Bronchial epithelial cell (primary cell): Measurements from ENCODE around the gene ADCY2. TPM values are rescaled to one million over a fixed set of nuclear protein-coding genes. Genes with fewer than 3 reads are reported as not detected.
A peak's percentile ranks its signal among the peaks of the same experiment; 100 is the strongest.

ENCODE experiments used
- DNase-seq: peaks from one replicate; pipeline ENCODE4 v3.0.0-alpha.2; 2010; ENCODE audit warnings: low read depth
- FAIRE-seq: peaks from 2 replicates; lab custom pipeline; 2011; peaks lifted over from hg19 to GRCh38; lab: Jason Lieb, UNC
- H3K27me3 ChIP-seq: 2 replicates; pipeline ENCODE4 v1.5.1; 2011; ENCODE audit warnings: low read length; ENCODE audit not compliant: control insufficient read depth, insufficient read depth
- H3K36me3 ChIP-seq: 2 replicates; pipeline ENCODE4 v1.5.1; 2011; ENCODE audit warnings: low read length; ENCODE audit not compliant: control insufficient read depth, insufficient read depth
- H3K4me3 ChIP-seq: 2 replicates; pipeline ENCODE4 v1.5.1; 2011; ENCODE audit warnings: mild to moderate bottlenecking, low read depth, low read length, control low read depth
- CTCF ChIP-seq: IDR thresholded peaks from 2 replicates; pipeline ENCODE4 v1.5.1; 2011; ENCODE audit warnings: mild to moderate bottlenecking, moderate library complexity, low read length, control low read depth, inconsistent platforms; ENCODE audit not compliant: insufficient read depth, severe bottlenecking
- total RNA-seq: library from RNA; depleted of rRNA; stranded (reverse); fragments of >200 nt; gene quantifications from 2 replicates; pipeline ENCODE4 v1.2.1, GENCODE V29; 2014

The ADCY2 gene
- total RNA-seq, 1 donor from 2014 or later: under 0.01 TPM

GRCh38 chr5:7803937-7804336 lies 408.0 kb downstream of the ADCY2 start:
- TF ChIP-seq CTCF: no peak
- Histone ChIP-seq H3K36me3 (no peaks in the 10 kb centered on the region), H3K4me3 (no peak overlapping the region), H3K27me3 (no peaks in the 10 kb centered on the region)
- FAIRE-seq (no peak), DNase-seq (no peak)

- Histone ChIP-seq H3K27me3 (no peaks in the 10 kb centered on the region), H3K4me3 (no peak overlapping the region), H3K36me3 (no peaks in the 10 kb centered on the region)
- FAIRE-seq: no peak
- no peak for DNase-seq
- TF ChIP-seq CTCF: peak; percentile 7
Measured at GRCh38 chr5:7805379-7805778, 409.4 kb downstream of the ADCY2 start.

GRCh38 chr5:7808998-7809397 lies 413.1 kb downstream of the ADCY2 start:
- TF ChIP-seq CTCF: no peak
- Histone ChIP-seq H3K36me3 (no peaks in the 10 kb centered on the region), H3K27me3 (no peaks in the 10 kb centered on the region), H3K4me3 (no peak overlapping the region)
- DNase-seq (no peak), FAIRE-seq (no peak)

GRCh38 chr5:7811715-7812114 lies 415.8 kb downstream of the ADCY2 start:
- H3K27me3 ChIP-seq: no peaks in the 10 kb centered on the region
- TF ChIP-seq CTCF: no peak
- DNase-seq: no peak
- no peak for FAIRE-seq
- no peaks in the 10 kb centered on the region for H3K36me3 ChIP-seq
- no peak overlapping the region for H3K4me3 ChIP-seq

GRCh38 chr5:7813007-7813406 lies 417.1 kb downstream of the ADCY2 start:
- DNase-seq (no peak), FAIRE-seq (no peak)
- Histone ChIP-seq H3K27me3 (no peaks in the 10 kb centered on the region), H3K4me3 (no peak overlapping the region), H3K36me3 (no peaks in the 10 kb centered on the region)
- TF ChIP-seq CTCF: no peak

- Histone ChIP-seq H3K4me3 (no peak overlapping the region), H3K27me3 (no peaks in the 10 kb centered on the region), H3K36me3 (no peaks in the 10 kb centered on the region)
- DNase-seq (no peak), FAIRE-seq (no peak)
- no peak for TF ChIP-seq CTCF
Measured at GRCh38 chr5:7813576-7813975, 417.6 kb downstream of the ADCY2 start.
